Endothelial cell of umbilical vein (primary cell): ENCODE measurements around the gene ACAD11.

Experiments used
- CTCF ChIP-seq, 2 donors: IDR thresholded peaks; 1 replicate in 1 of 2; 2 replicates in 1 of 2; pipeline ENCODE4 v1.5.1; 2011; ENCODE audit warnings: low read length in 2 of 2, mild to moderate bottlenecking in 2 of 2, moderate library complexity in 2 of 2, control low read depth in 1 of 2, inconsistent platforms in 1 of 2, low read depth in 1 of 2; ENCODE audit not compliant: insufficient read depth in 1 of 2; ENCODE audit errors: extremely low read depth in 1 of 2
- EZH2 ChIP-seq: IDR thresholded peaks from 2 replicates; pipeline ENCODE4 v1.6.1; 2012; ENCODE audit warnings: borderline replicate concordance, low read depth, mild to moderate bottlenecking, moderate library complexity, low read length, inconsistent platforms; ENCODE audit not compliant: severe bottlenecking
- GATA2 ChIP-seq: IDR thresholded peaks from 2 replicates; pipeline ENCODE4 v1.7.0; 2011; ENCODE audit warnings: low read depth, mild to moderate bottlenecking, moderate library complexity, mixed read lengths, low read length; ENCODE audit not compliant: insufficient read length, insufficient read depth
- JUN ChIP-seq: IDR thresholded peaks from 2 replicates; pipeline ENCODE4 v1.6.1; 2011; ENCODE audit warnings: borderline replicate concordance, low read depth; ENCODE audit not compliant: insufficient read length, insufficient read depth
- MAX ChIP-seq: IDR thresholded peaks from 2 replicates; pipeline ENCODE4 v1.6.1; 2011; ENCODE audit not compliant: insufficient read depth, insufficient read length
- POLR2A ChIP-seq: IDR thresholded peaks from 2 replicates; pipeline ENCODE4 v1.6.1; 2012; ENCODE audit warnings: low read depth, mild to moderate bottlenecking, control low read depth, low read length
- POLR2AphosphoS5 ChIP-seq: IDR thresholded peaks from 2 replicates; pipeline ENCODE4 v1.6.1; 2012; ENCODE audit warnings: low read depth, mild to moderate bottlenecking, control low read depth, low read length, moderate library complexity; ENCODE audit not compliant: insufficient read depth

GRCh38 chr3:132598181-132598580 is 61.4 kb downstream of the ACAD11 start:
- no peak for TF ChIP-seq CTCF (IDR thresholded peaks at IDR 0.05; ENCODE audit: extremely low read depth in 1 of 2, insufficient read depth in 1 of 2, low read depth in 1 of 2, low read length in 2 of 2)
- TF ChIP-seq JUN, result no peak
- TF ChIP-seq POLR2A, result no peak
- TF ChIP-seq MAX, result no peak
- no peak for TF ChIP-seq GATA2
- TF ChIP-seq POLR2AphosphoS5, result no peak
- TF ChIP-seq EZH2, result no peak
